Pericardium fibroblast (primary cell): ENCODE results near the gene KRTAP9-6. TPM values are rescaled to one million over a fixed set of nuclear protein-coding genes. Genes with fewer than 3 reads are reported as not detected.

Source experiments
- total RNA-seq: library from RNA; depleted of rRNA; stranded (reverse); fragments of >200 nt; gene quantifications from 2 replicates; pipeline ENCODE4 v1.2.3, GENCODE V29; 2015

Gene KRTAP9-6, protein sequence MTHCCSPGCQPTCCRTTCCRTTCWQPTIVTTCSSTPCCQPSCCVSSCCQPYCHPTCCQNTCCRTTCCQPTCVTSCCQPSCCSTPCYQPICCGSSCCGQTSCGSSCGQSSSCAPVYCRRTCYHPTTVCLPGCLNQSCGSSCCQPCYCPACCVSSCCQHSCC
- not detected in 2 replicates for total RNA-seq

DNA sequence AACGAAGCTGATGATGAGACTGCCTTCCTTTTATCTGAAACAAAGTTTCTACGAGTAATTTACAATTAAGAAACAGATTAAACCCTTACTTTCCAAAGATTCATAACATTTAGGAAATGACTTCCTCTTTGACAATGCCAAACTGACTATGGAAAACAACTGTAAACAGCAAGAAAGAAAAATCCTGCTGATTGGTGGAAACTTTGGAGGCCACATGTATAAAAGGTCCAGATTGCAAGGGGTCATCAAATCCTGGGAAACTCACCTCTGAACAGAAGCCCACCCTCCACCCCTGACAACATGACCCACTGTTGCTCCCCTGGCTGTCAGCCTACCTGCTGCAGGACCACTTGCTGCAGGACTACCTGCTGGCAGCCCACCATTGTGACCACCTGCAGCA is at the start of gene KRTAP9-6:
Gene KRTAP9-6, plus strand, starts transcription at position 301 of the 400 bp plus-strand sequence. Its CDS starts 0 bp downstream, at position 301.

GRCh38 chr17:41226598-41227095 is 38.5 kb upstream of the KRTAP9-6 start, which contains the start of gene KRTAP9-2:
Gene KRTAP9-2 (plus strand): TSS chr17:41226648. CDS start chr17:41226655, 7 bp downstream.

DNA sequence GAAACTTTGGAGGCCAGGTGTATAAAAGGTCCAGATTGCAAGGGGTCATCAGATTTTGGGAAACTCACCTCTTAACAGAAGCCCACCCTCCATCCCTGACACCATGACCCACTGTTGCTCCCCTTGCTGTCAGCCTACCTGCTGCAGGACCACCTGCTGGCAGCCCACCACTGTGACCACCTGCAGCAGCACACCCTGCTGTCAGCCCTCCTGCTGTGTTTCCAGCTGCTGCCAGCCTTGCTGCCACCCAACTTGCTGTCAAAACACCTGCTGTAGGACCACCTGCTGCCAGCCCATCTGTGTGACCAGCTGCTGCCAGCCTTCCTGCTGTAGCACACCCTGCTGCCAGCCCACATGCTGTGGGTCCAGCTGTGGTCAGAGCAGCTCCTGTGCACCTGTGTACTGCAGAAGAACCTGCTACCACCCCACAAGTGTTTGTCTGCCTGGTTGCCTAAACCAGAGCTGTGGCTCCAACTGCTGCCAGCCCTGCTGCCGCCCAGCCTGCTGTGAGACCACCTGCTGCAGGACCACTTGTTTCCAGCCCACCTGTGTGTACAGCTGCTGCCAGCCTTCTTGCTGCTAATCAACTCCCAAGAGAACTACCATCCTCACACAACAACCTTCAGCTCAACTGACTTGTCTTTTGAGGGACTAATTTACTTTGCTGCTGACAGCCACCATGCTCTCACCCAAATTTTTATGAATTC is 32.6 kb upstream of the KRTAP9-6 start, which contains the start of gene KRTAP9-3:
Gene KRTAP9-3, plus strand, starts transcription at position 51 of the 707 bp plus-strand sequence. Its CDS starts 53 bp downstream, at position 104.

DNA sequence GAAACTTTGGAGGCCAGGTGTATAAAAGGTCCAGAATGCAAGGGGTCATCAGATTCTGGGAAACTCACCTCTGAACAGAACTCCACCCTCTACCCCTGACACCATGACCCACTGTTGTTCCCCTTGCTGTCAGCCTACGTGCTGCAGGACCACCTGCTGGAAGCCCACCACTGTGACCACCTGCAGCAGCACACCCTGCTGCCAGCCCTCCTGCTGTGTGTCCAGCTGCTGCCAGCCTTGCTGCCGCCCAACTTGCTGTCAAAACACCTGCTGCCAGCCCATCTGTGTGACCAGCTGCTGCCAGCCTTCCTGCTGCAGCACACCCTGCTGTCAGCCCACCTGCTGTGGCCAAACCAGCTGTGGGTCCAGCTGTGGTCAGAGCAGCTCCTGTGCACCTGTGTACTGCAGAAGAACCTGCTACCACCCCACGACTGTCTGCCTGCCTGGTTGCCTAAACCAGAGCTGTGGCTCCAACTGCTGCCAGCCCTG is 27.2 kb upstream of the KRTAP9-6 start, which contains the start of gene KRTAP9-8:
Gene KRTAP9-8, plus strand, starts transcription at position 51 of the 489 bp plus-strand sequence. Its CDS starts 53 bp downstream, at position 104.

GRCh38 chr17:41249637-41250240 is 15.4 kb upstream of the KRTAP9-6 start, which contains the start of gene KRTAP9-4:
Gene KRTAP9-4 (plus strand): TSS chr17:41249687. CDS start chr17:41249721, 34 bp downstream.

GRCh38 chr17:41255381-41256290 is 9.5 kb upstream of the KRTAP9-6 start, which contains the start of gene KRTAP9-9:
Gene KRTAP9-9 (plus strand): TSS chr17:41255384.

GRCh38 chr17:41275648-41276190 is 10.5 kb downstream of the KRTAP9-6 start, which contains the start of gene KRTAP9-7:
Gene KRTAP9-7 (plus strand): TSS chr17:41275698. CDS start chr17:41275698, 0 bp downstream.

GRCh38 chr17:41301916-41302901 is 37.0 kb downstream of the KRTAP9-6 start, which contains the start of gene KRTAP29-1:
Gene KRTAP29-1 (minus strand): TSS chr17:41302851. CDS start chr17:41302851, 0 bp downstream.

GRCh38 chr17:41308918-41309359 is 43.8 kb downstream of the KRTAP9-6 start, which contains the start of gene KRTAP16-1:
Gene KRTAP16-1 (minus strand): TSS chr17:41309309. CDS start chr17:41309253, 56 bp downstream.

DNA sequence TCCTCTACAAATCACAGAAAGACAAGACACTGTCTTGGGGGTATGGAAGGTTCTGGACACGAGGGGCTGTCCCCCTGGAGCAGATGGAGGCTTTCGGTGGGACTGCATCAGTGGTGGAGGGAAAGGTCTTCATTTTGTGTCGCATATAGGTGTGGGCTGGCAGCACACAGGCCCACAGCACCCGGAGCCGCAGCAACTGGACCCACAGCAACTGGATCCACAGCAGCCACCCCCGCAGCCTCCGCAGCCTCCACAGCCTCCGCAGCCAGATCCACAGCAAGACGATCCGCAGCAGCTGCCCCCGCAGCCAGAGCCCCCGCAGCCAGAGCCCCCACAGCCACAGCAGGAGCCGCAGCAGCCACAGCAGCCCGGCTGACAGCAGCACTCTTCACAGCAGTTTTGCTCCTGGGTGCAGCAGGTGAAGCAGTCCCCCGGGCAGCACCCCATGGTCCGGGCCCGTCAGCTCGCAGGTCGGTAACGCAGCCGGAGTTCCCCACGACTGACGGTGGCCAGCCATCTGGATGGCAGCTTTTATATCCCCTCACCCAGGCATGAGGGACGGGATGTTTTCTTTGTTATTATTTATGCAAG is 50.1 kb downstream of the KRTAP9-6 start, which contains the start of gene KRTAP17-1:
Gene KRTAP17-1, minus strand, starts transcription at position 507 of the 591 bp plus-strand sequence. Its CDS starts 60 bp downstream, at position 447.

Other genes with a start within 250 kb of the KRTAP9-6 start
- not detected in 2 replicates for gene KRTAP1-5, start 238.2 kb upstream of the KRTAP9-6 start, total RNA-seq
- gene KRTAP1-4, start 235.2 kb upstream of the KRTAP9-6 start, total RNA-seq, result not detected in 2 replicates
- not detected in 2 replicates for gene KRTAP1-3, start 230.5 kb upstream of the KRTAP9-6 start, total RNA-seq
- gene KRTAP1-1, start 223.9 kb upstream of the KRTAP9-6 start, total RNA-seq, result not detected in 2 replicates
- not detected in 2 replicates for gene KRTAP2-1, start 218.1 kb upstream of the KRTAP9-6 start, total RNA-seq
- not detected in 2 replicates for gene KRTAP2-2, start 210.1 kb upstream of the KRTAP9-6 start, total RNA-seq
- not detected in 2 replicates for gene KRTAP2-3, start 205.3 kb upstream of the KRTAP9-6 start, total RNA-seq
- not detected in 2 replicates for gene KRTAP2-4, start 199.5 kb upstream of the KRTAP9-6 start, total RNA-seq
- gene KRTAP4-7, start 181.2 kb upstream of the KRTAP9-6 start, total RNA-seq, result not detected in 2 replicates
- gene KRTAP4-8, start 167.2 kb upstream of the KRTAP9-6 start, total RNA-seq, result not detected in 2 replicates
- gene KRTAP4-16, start 163.2 kb upstream of the KRTAP9-6 start, total RNA-seq, result not detected in 2 replicates
- not detected in 2 replicates for gene KRTAP4-9, start 160.0 kb upstream of the KRTAP9-6 start, total RNA-seq
- gene KRTAP4-11, start 147.0 kb upstream of the KRTAP9-6 start, total RNA-seq, result not detected in 2 replicates
- gene KRTAP4-12, start 141.2 kb upstream of the KRTAP9-6 start, total RNA-seq, result not detected in 2 replicates
- gene KRTAP4-6, start 124.8 kb upstream of the KRTAP9-6 start, total RNA-seq, result not detected in 2 replicates
- not detected in 2 replicates for gene KRTAP4-5, start 115.6 kb upstream of the KRTAP9-6 start, total RNA-seq
- gene KRTAP4-4, start 104.6 kb upstream of the KRTAP9-6 start, total RNA-seq, result not detected in 2 replicates
- not detected in 2 replicates for gene KRTAP4-3, start 97.2 kb upstream of the KRTAP9-6 start, total RNA-seq
- not detected in 2 replicates for gene KRTAP4-2, start 87.2 kb upstream of the KRTAP9-6 start, total RNA-seq
- not detected in 2 replicates for gene KRTAP4-1, start 80.5 kb upstream of the KRTAP9-6 start, total RNA-seq
- not detected in 2 replicates for gene KRTAP9-1, start 75.5 kb upstream of the KRTAP9-6 start, total RNA-seq
- gene KRTAP9-2, start 38.7 kb upstream of the KRTAP9-6 start, total RNA-seq, result not detected in 2 replicates
- not detected in 2 replicates for gene KRTAP9-3, start 32.9 kb upstream of the KRTAP9-6 start, total RNA-seq
- not detected in 2 replicates for gene KRTAP9-8, start 27.4 kb upstream of the KRTAP9-6 start, total RNA-seq
- gene KRTAP9-4, start 15.7 kb upstream of the KRTAP9-6 start, total RNA-seq, result not detected in 2 replicates
- not detected in 2 replicates for gene KRTAP9-9, start 10.0 kb upstream of the KRTAP9-6 start, total RNA-seq
- not detected in 2 replicates for gene KRTAP9-7, start 10.3 kb downstream of the KRTAP9-6 start, total RNA-seq
- not detected in 2 replicates for gene KRTAP29-1, start 37.5 kb downstream of the KRTAP9-6 start, total RNA-seq
- gene KRTAP16-1, start 43.9 kb downstream of the KRTAP9-6 start, total RNA-seq, result not detected in 2 replicates
- not detected in 2 replicates for gene KRTAP17-1, start 50.3 kb downstream of the KRTAP9-6 start, total RNA-seq
- not detected in 2 replicates for gene KRT33A, start 85.5 kb downstream of the KRTAP9-6 start, total RNA-seq
- gene KRT33B, start 104.4 kb downstream of the KRTAP9-6 start, total RNA-seq, result not detected in 2 replicates
- gene KRT34, start 116.9 kb downstream of the KRTAP9-6 start, total RNA-seq, result not detected in 2 replicates
- gene KRT31, start 132.2 kb downstream of the KRTAP9-6 start, total RNA-seq, result not detected in 2 replicates
- not detected in 2 replicates for gene KRT37, start 159.2 kb downstream of the KRTAP9-6 start, total RNA-seq
- not detected in 2 replicates for gene KRT38, start 175.6 kb downstream of the KRTAP9-6 start, total RNA-seq
- gene KRT32, start 202.0 kb downstream of the KRTAP9-6 start, total RNA-seq, result not detected in 2 replicates
- not detected in 2 replicates for gene KRT35, start 215.8 kb downstream of the KRTAP9-6 start, total RNA-seq
- not detected in 2 replicates for gene KRT36, start 224.5 kb downstream of the KRTAP9-6 start, total RNA-seq
- not detected in 2 replicates for gene KRT13, start 240.2 kb downstream of the KRTAP9-6 start, total RNA-seq